ENCODE results near the gene CLDND2. TPM values are rescaled to one million over a fixed set of nuclear protein-coding genes. Genes with fewer than 3 reads are reported as not detected.

Gene CLDND2
- total RNA-seq, 4 donors from 2014 or later: not detected

GRCh38 chr19:51337861-51338562 is 30.8 kb downstream of the CLDND2 start:
- no peak for DNase-seq
- Histone ChIP-seq H3K9me3 (no peaks in the 10 kb centered on the region), H3K27me3 (no peaks in the 10 kb centered on the region), H3K36me3 (no peaks in the 10 kb centered on the region), H3K27ac (no peak overlapping the region), H3K4me1 (peaks cover 9 to 14% of the 10 kb centered on the region in 2 donors), H3K4me3 (replicated peaks in 1 of 3) (no peak overlapping the region)
- 86 to 88% methylated on average over 11 to 19 of the region's 19 CpGs for WGBS, 2 donors
- no peak for TF ChIP-seq POLR2A (IDR thresholded peaks at IDR 0.05)
- no peak for TF ChIP-seq CTCF (IDR thresholded peaks at IDR 0.05)
- intact Hi-C loops (cut with DNase I): no loop called here

- H3K4me1 ChIP-seq: peaks cover 9 to 14% of the 10 kb centered on the region in 2 donors
- intact Hi-C loops (cut with DNase I): no loop called here
- no peak overlapping the region for H3K4me3 ChIP-seq (replicated peaks in 1 of 3)
- no peak for TF ChIP-seq CTCF (IDR thresholded peaks at IDR 0.05)
- TF ChIP-seq POLR2A (IDR thresholded peaks at IDR 0.05): no peak
- 92 to 96% methylated on average over 1 to 8 of the region's 13 CpGs for WGBS, 2 donors
- H3K9me3 ChIP-seq: no peaks in the 10 kb centered on the region
- no peak for DNase-seq
- H3K36me3 ChIP-seq: no peaks in the 10 kb centered on the region
- no peaks in the 10 kb centered on the region for H3K27me3 ChIP-seq
- H3K27ac ChIP-seq: no peak overlapping the region
Measured at GRCh38 chr19:51337141-51337860, 31.5 kb downstream of the CLDND2 start.

GRCh38 chr19:51333836-51334460 is 34.9 kb downstream of the CLDND2 start:
- Histone ChIP-seq H3K4me1 (peaks cover 0 to 7% of the 10 kb centered on the region in 2 donors), H3K27me3 (no peaks in the 10 kb centered on the region), H3K36me3 (no peaks in the 10 kb centered on the region), H3K27ac (no peak overlapping the region), H3K4me3 (replicated peaks in 1 of 3) (no peak overlapping the region), H3K9me3 (no peaks in the 10 kb centered on the region)
- 88 to 92% methylated on average over 13 of the region's 13 CpGs for WGBS, 2 donors
- TF ChIP-seq CTCF (IDR thresholded peaks at IDR 0.05): no peak
- no peak for TF ChIP-seq POLR2A (IDR thresholded peaks at IDR 0.05)
- intact Hi-C loops (cut with DNase I): no loop called here
- DNase-seq: no peak

GRCh38 chr19:51331716-51332115 is 37.1 kb downstream of the CLDND2 start:
- DNase-seq: no peak
- no peaks in the 10 kb centered on the region for H3K9me3 ChIP-seq
- H3K27ac ChIP-seq: no peak overlapping the region
- no peaks in the 10 kb centered on the region for H3K36me3 ChIP-seq
- peaks cover 0 to 11% of the 10 kb centered on the region in 2 donors for H3K4me1 ChIP-seq
- no peak overlapping the region for H3K4me3 ChIP-seq (replicated peaks in 1 of 3)
- intact Hi-C loops (cut with DNase I): no loop called here
- H3K27me3 ChIP-seq: peaks cover 7% of the 10 kb centered on the region
- no peak for TF ChIP-seq POLR2A (IDR thresholded peaks at IDR 0.05)
- TF ChIP-seq CTCF (IDR thresholded peaks at IDR 0.05): no peak
- 92 to 93% methylated on average over 6 of the region's 6 CpGs for WGBS, 2 donors

- H3K9me3 ChIP-seq: no peaks in the 10 kb centered on the region
- H3K4me1 ChIP-seq: peaks cover 0 to 11% of the 10 kb centered on the region in 2 donors
- H3K4me3 ChIP-seq (replicated peaks in 1 of 3): no peak overlapping the region
- H3K27me3 ChIP-seq: peaks cover 7% of the 10 kb centered on the region
- no peak overlapping the region for H3K27ac ChIP-seq
- H3K36me3 ChIP-seq: no peaks in the 10 kb centered on the region
- WGBS, 2 donors: 77 to 84% methylated on average over 3 of the region's 3 CpGs
- intact Hi-C loops (cut with DNase I): no loop called here
- TF ChIP-seq CTCF (IDR thresholded peaks at IDR 0.05) (no peak), POLR2A (IDR thresholded peaks at IDR 0.05) (no peak)
- no peak for DNase-seq
Measured at GRCh38 chr19:51331193-51331592, 37.6 kb downstream of the CLDND2 start.
